Measurements from ENCODE around the gene ASPHD2.
"Not testable (repeated sequence)": the region's sequence is repeated elsewhere in the genome, so short reads cannot be mapped to it uniquely, and the experiment has no call there.

ASPHD2 gene

GRCh38 chr22:26416670-26417276 is 12.3 kb upstream of the ASPHD2 start:
- no peak for DNase-seq (ENCODE audit: low read depth)

- no peak for DNase-seq (ENCODE audit: low read depth)
Observed at GRCh38 chr22:26417406-26417805, 11.7 kb upstream of the ASPHD2 start.

- no peak for DNase-seq (ENCODE audit: low read depth)
Observed at GRCh38 chr22:26418620-26419019, 10.4 kb upstream of the ASPHD2 start.

- no peak for DNase-seq (ENCODE audit: low read depth)
Observed at GRCh38 chr22:26426924-26427323, 2.1 kb upstream of the ASPHD2 start.

GRCh38 chr22:26429458-26430286 is 612 bp downstream of the ASPHD2 start:
- peak; percentile 6 for DNase-seq (ENCODE audit: low read depth)

- no peak for DNase-seq (ENCODE audit: low read depth)
Observed at GRCh38 chr22:26430600-26430999, 1.5 kb downstream of the ASPHD2 start.

- no peak for DNase-seq (ENCODE audit: low read depth)
Observed at GRCh38 chr22:26431261-26431995, 2.4 kb downstream of the ASPHD2 start.

- no peak for DNase-seq (ENCODE audit: low read depth)
Observed at GRCh38 chr22:26432619-26433311, 3.7 kb downstream of the ASPHD2 start.

- DNase-seq (ENCODE audit: low read depth) = no peak
Observed at GRCh38 chr22:26433805-26434204, 4.7 kb downstream of the ASPHD2 start.

- no peak for DNase-seq (ENCODE audit: low read depth)
Observed at GRCh38 chr22:26435327-26436093, 6.5 kb downstream of the ASPHD2 start.

- no peak for DNase-seq (ENCODE audit: low read depth)
Observed at GRCh38 chr22:26436903-26437515, 7.9 kb downstream of the ASPHD2 start.

- no peak for DNase-seq (ENCODE audit: low read depth)
Observed at GRCh38 chr22:26437694-26438392, 8.8 kb downstream of the ASPHD2 start.

- not testable (repeated sequence) for DNase-seq (ENCODE audit: low read depth)
Observed at GRCh38 chr22:26438776-26439175, 9.7 kb downstream of the ASPHD2 start.

GRCh38 chr22:26439559-26439958 is 10.5 kb downstream of the ASPHD2 start:
- DNase-seq (ENCODE audit: low read depth) = no peak

GRCh38 chr22:26442086-26442756 is 13.2 kb downstream of the ASPHD2 start:
- DNase-seq (ENCODE audit: low read depth) = no peak

- no peak for DNase-seq (ENCODE audit: low read depth)
Observed at GRCh38 chr22:26443901-26444690, 15.0 kb downstream of the ASPHD2 start.

- no peak for DNase-seq (ENCODE audit: low read depth)
Observed at GRCh38 chr22:26444777-26445176, 15.7 kb downstream of the ASPHD2 start.

- DNase-seq (ENCODE audit: low read depth) = no peak
Observed at GRCh38 chr22:26445577-26446275, 16.7 kb downstream of the ASPHD2 start.
